ENCODE results near the gene C3orf20.

GRCh38 chr3:14719006-14719405 lies 44.1 kb downstream of the C3orf20 start:
- TF ChIP-seq, protein P1, sequence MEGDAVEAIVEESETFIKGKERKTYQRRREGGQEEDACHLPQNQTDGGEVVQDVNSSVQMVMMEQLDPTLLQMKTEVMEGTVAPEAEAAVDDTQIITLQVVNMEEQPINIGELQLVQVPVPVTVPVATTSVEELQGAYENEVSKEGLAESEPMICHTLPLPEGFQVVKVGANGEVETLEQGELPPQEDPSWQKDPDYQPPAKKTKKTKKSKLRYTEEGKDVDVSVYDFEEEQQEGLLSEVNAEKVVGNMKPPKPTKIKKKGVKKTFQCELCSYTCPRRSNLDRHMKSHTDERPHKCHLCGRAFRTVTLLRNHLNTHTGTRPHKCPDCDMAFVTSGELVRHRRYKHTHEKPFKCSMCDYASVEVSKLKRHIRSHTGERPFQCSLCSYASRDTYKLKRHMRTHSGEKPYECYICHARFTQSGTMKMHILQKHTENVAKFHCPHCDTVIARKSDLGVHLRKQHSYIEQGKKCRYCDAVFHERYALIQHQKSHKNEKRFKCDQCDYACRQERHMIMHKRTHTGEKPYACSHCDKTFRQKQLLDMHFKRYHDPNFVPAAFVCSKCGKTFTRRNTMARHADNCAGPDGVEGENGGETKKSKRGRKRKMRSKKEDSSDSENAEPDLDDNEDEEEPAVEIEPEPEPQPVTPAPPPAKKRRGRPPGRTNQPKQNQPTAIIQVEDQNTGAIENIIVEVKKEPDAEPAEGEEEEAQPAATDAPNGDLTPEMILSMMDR (conservative IDR thresholded peaks at IDR 0.05; ENCODE audit: low read depth in 2 of 2): no peak
- TF ChIP-seq POLR2AphosphoS5 (IDR thresholded peaks at IDR 0.05; ENCODE audit: low read depth) (no peak), EZH2 (IDR thresholded peaks at IDR 0.05; ENCODE audit: low read depth, unreplicated experiment) (no peak), JUNB (IDR thresholded peaks at IDR 0.05; ENCODE audit: unreplicated experiment) (no peak), EZH2phosphoT487 (IDR thresholded peaks at IDR 0.05; ENCODE audit: unreplicated experiment) (no peak), CREB1 (CRISPR knock-in tag; IDR thresholded peaks at IDR 0.05; ENCODE audit: low read depth) (no peak), REST (IDR thresholded peaks at IDR 0.05; ENCODE audit: unreplicated experiment) (no peak), ZNF114 (CRISPR knock-in tag; IDR thresholded peaks at IDR 0.05) (no peak), STAT1 (IDR thresholded peaks at IDR 0.05; ENCODE audit: unreplicated experiment) (no peak), NANOG (IDR thresholded peaks at IDR 0.05; ENCODE audit: borderline replicate concordance) (no peak)
- TF ChIP-seq, protein P2, sequence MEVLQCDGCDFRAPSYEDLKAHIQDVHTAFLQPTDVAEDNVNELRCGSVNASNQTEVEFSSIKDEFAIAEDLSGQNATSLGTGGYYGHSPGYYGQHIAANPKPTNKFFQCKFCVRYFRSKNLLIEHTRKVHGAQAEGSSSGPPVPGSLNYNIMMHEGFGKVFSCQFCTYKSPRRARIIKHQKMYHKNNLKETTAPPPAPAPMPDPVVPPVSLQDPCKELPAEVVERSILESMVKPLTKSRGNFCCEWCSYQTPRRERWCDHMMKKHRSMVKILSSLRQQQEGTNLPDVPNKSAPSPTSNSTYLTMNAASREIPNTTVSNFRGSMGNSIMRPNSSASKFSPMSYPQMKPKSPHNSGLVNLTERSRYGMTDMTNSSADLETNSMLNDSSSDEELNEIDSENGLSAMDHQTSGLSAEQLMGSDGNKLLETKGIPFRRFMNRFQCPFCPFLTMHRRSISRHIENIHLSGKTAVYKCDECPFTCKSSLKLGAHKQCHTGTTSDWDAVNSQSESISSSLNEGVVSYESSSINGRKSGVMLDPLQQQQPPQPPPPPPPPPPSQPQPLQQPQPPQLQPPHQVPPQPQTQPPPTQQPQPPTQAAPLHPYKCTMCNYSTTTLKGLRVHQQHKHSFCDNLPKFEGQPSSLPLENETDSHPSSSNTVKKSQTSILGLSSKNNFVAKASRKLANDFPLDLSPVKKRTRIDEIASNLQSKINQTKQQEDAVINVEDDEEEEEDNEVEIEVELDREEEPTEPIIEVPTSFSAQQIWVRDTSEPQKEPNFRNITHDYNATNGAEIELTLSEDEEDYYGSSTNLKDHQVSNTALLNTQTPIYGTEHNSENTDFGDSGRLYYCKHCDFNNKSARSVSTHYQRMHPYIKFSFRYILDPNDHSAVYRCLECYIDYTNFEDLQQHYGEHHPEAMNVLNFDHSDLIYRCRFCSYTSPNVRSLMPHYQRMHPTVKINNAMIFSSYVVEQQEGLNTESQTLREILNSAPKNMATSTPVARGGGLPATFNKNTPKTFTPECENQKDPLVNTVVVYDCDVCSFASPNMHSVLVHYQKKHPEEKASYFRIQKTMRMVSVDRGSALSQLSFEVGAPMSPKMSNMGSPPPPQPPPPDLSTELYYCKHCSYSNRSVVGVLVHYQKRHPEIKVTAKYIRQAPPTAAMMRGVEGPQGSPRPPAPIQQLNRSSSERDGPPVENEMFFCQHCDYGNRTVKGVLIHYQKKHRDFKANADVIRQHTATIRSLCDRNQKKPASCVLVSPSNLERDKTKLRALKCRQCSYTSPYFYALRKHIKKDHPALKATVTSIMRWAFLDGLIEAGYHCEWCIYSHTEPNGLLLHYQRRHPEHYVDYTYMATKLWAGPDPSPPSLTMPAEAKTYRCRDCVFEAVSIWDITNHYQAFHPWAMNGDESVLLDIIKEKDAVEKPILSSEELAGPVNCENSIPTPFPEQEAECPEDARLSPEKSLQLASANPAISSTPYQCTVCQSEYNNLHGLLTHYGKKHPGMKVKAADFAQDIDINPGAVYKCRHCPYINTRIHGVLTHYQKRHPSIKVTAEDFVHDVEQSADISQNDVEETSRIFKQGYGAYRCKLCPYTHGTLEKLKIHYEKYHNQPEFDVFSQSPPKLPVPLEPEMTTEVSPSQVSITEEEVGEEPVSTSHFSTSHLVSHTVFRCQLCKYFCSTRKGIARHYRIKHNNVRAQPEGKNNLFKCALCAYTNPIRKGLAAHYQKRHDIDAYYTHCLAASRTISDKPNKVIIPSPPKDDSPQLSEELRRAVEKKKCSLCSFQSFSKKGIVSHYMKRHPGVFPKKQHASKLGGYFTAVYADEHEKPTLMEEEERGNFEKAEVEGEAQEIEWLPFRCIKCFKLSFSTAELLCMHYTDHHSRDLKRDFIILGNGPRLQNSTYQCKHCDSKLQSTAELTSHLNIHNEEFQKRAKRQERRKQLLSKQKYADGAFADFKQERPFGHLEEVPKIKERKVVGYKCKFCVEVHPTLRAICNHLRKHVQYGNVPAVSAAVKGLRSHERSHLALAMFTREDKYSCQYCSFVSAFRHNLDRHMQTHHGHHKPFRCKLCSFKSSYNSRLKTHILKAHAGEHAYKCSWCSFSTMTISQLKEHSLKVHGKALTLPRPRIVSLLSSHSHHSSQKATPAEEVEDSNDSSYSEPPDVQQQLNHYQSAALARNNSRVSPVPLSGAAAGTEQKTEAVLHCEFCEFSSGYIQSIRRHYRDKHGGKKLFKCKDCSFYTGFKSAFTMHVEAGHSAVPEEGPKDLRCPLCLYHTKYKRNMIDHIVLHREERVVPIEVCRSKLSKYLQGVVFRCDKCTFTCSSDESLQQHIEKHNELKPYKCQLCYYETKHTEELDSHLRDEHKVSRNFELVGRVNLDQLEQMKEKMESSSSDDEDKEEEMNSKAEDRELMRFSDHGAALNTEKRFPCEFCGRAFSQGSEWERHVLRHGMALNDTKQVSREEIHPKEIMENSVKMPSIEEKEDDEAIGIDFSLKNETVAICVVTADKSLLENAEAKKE (CRISPR knock-in tag; IDR thresholded peaks at IDR 0.05): no peak
